ENCODE data around the gene ACAD9. TPM values are rescaled to one million over a fixed set of nuclear protein-coding genes. Genes with fewer than 3 reads are reported as not detected.

Gene ACAD9
- total RNA-seq, 6 experiments from 2014 or later, result 37.5 to 47.1 (median 45.1) TPM

DNA sequence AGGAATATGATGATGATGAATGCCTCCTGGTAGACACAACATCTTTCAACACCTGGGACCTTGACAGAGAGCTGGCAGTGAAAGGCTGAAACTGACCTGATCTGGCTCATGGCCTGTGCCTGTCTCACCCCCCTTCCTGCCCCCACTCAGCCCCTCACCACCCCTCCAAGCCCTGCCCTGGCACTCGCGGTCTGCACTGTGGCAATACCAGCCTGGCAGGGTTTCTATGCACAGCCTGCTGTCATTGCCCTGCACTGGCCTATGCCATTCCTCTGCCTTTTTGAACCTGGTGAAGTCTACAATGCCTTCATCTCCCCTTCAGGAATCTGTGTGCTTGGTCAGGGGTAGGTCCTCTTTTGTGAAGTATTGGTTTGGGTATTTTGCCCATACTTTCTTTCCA lies 56.5 kb downstream of the ACAD9 start:
- Mint-ChIP-seq H3K4me1 (ENCODE audit: low read depth) (no peaks in the 10 kb centered on the region), H3K27ac (no peak overlapping the region), H3K4me3 (no peak overlapping the region), H3K9me3 (no peaks in the 10 kb centered on the region), H3K36me3 (ENCODE audit: low read depth) (no peaks in the 10 kb centered on the region), H3K27me3 (ENCODE audit: insufficient read depth) (peaks cover 31% of the 10 kb centered on the region)
- no peak for DNase-seq
- TF ChIP-seq, protein P1, sequence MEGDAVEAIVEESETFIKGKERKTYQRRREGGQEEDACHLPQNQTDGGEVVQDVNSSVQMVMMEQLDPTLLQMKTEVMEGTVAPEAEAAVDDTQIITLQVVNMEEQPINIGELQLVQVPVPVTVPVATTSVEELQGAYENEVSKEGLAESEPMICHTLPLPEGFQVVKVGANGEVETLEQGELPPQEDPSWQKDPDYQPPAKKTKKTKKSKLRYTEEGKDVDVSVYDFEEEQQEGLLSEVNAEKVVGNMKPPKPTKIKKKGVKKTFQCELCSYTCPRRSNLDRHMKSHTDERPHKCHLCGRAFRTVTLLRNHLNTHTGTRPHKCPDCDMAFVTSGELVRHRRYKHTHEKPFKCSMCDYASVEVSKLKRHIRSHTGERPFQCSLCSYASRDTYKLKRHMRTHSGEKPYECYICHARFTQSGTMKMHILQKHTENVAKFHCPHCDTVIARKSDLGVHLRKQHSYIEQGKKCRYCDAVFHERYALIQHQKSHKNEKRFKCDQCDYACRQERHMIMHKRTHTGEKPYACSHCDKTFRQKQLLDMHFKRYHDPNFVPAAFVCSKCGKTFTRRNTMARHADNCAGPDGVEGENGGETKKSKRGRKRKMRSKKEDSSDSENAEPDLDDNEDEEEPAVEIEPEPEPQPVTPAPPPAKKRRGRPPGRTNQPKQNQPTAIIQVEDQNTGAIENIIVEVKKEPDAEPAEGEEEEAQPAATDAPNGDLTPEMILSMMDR (IDR thresholded peaks at IDR 0.05), result no peak

DNA sequence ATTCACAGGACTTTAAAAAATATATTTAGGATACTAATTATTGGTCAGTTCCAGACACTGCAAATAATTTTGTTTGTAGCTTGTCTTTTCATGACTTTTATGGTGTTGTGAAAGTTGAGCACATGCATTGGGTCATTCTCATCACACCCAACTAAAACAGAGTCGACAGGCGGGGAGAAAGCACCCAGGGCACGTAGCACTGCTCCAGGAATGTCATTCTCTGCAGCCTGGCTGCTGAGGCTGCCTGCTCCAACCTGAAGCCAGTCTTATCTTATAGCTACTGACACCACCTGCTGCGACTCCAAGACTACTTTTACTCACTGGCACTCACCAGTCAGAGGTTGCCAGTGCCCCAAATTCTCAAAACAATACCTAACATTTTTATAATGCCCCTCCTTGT lies 56.9 kb downstream of the ACAD9 start:
- Mint-ChIP-seq H3K36me3 (ENCODE audit: low read depth) (no peaks in the 10 kb centered on the region), H3K27me3 (ENCODE audit: insufficient read depth) (peaks cover 31% of the 10 kb centered on the region), H3K9me3 (no peaks in the 10 kb centered on the region), H3K4me1 (ENCODE audit: low read depth) (no peaks in the 10 kb centered on the region), H3K4me3 (no peak overlapping the region), H3K27ac (no peak overlapping the region)
- TF ChIP-seq, protein P1 (IDR thresholded peaks at IDR 0.05), result no peak
- no peak for DNase-seq

DNA sequence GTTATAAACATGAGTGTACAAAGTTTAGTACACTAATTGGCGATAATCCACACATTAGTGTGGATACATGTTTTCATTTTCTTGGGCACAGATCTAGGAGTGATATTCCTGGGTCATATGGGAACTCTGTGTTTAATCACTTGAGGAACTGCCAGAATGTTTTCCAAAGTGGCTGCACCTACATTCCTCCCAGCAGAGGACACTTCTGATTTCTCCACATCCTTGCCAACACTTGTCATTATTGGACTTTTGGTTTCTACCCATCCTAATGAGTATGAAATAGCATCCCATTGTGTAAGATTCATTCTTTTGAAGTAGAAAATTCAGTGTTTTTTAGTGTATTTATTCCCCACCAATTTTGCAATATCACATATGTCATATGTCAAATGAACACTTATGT lies 60.8 kb downstream of the ACAD9 start:
- Mint-ChIP-seq H3K27me3 (ENCODE audit: insufficient read depth) (peaks cover 7% of the 10 kb centered on the region), H3K4me3 (no peak overlapping the region), H3K27ac (no peak overlapping the region), H3K36me3 (ENCODE audit: low read depth) (no peaks in the 10 kb centered on the region), H3K9me3 (no peaks in the 10 kb centered on the region), H3K4me1 (ENCODE audit: low read depth) (no peaks in the 10 kb centered on the region)
- TF ChIP-seq, protein P1 (IDR thresholded peaks at IDR 0.05), result peak; percentile 27; the same call in 1 of the 2 replicates
- DNase-seq, result no peak

DNA sequence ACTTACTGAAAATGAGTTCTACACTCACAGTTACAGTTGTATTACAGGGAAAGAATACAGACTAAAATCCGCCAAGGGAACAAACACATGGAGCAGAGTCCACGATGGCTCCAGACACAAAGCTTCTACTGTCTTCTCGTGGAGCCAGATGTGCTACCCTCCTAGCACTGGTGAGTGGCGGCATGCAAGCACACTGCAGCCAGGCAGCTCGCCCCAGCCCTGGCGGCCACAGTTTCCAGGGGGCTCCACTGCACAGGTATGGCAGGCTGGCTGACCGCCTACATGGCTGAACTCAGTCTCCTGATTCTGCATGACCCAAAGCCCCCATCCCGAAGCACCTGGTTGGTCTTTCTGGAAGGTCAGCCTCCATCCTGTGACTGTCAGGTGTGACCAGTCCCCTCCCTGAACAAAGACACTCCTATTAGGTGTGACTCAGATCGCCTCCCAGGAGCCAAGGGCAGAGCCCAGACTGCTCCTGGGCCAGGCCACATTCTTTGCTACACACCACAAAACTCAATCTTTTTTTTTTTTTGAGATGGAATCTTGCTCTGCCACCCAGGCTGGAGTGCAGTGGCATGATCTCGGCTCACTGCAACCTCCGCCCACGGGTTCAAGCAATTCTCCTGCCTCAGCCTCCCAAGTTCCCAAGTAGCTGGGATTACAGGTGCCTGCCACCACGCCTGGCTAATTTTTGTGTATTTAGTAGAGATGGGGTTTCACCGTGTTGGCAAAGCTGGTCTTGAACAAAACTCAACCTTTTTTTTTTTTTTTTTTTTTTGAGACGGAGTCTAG lies 62.9 kb downstream of the ACAD9 start:
- no peak for DNase-seq
- peaks cover 9% of the 10 kb centered on the region for H3K27me3 Mint-ChIP-seq (ENCODE audit: insufficient read depth)
- no peaks in the 10 kb centered on the region for H3K9me3 Mint-ChIP-seq
- no peak overlapping the region for H3K27ac Mint-ChIP-seq
- TF ChIP-seq, protein P1 (IDR thresholded peaks at IDR 0.05), result no peak
- no peaks in the 10 kb centered on the region for H3K36me3 Mint-ChIP-seq (ENCODE audit: low read depth)
- peaks cover 6% of the 10 kb centered on the region; the same call in 1 of the 2 replicates for H3K4me1 Mint-ChIP-seq (ENCODE audit: low read depth)
- no peak overlapping the region for H3K4me3 Mint-ChIP-seq

DNA sequence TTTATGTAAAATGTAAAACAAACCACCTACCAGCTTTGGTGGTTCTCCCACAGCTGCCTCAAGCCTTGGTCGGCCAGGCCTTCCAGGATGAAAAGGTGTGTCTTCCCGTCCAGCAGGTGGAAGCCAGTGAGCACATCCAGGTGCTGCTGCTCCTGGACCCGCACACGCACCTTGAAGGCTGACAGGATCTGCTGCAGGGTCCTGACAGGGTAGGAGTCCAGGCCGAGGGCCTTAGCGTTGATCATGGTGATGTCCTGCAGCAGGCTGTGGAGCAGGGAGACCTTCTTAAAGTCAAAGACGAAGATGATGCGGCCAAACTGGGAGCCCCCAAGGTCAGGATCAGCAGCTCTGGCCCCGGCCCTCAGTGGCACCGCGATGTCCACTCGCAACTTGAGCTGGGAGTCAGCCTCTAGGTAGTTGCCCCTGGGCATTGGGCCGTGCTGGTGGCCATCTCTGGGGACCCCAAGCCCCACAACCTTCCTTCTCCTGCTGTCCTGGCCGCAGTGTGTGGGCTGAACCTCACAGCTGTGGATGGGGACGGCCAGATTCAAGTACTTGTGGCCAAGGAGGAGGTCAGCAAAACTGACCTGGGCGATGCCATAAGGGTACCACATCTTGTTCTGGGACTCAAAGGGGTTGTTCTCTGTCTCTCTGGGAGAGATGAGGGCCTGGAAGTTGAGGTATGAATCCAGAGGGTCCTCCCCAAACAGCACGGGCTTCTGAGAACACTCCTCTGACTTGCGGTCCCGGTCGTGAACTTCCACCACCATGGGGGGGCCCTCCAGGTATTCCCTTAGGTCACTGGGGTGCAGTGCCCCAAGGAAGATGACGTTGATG lies 65.8 kb downstream of the ACAD9 start:
- DNase-seq, result no peak
- Mint-ChIP-seq H3K27ac (no peak overlapping the region), H3K27me3 (ENCODE audit: insufficient read depth) (peaks cover 13% of the 10 kb centered on the region), H3K36me3 (ENCODE audit: low read depth) (no peaks in the 10 kb centered on the region), H3K4me1 (ENCODE audit: low read depth) (peaks cover 6% of the 10 kb centered on the region; the same call in 1 of the 2 replicates), H3K9me3 (no peaks in the 10 kb centered on the region), H3K4me3 (no peak overlapping the region)
- TF ChIP-seq, protein P1 (IDR thresholded peaks at IDR 0.05), result no peak
